ENCODE measurements around the gene FAM120B.
"Not testable (repeated sequence)": the region's sequence is repeated elsewhere in the genome, so short reads cannot be mapped to it uniquely, and the experiment has no call there.

The FAM120B gene

GRCh38 chr6:170374571-170375444 is 68.2 kb downstream of the FAM120B start:
- Mint-ChIP-seq H3K27ac (no peak overlapping the region), H3K4me3 (no peak overlapping the region), H3K27me3 (no peaks in the 10 kb centered on the region), H3K4me1 (peaks cover 14% of the 10 kb centered on the region), H3K36me3 (peaks cover 20% of the 10 kb centered on the region), H3K9me3 (no peaks in the 10 kb centered on the region)
- CTCF ChIA-PET = no interaction called here
- no peak for DNase-seq

DNA sequence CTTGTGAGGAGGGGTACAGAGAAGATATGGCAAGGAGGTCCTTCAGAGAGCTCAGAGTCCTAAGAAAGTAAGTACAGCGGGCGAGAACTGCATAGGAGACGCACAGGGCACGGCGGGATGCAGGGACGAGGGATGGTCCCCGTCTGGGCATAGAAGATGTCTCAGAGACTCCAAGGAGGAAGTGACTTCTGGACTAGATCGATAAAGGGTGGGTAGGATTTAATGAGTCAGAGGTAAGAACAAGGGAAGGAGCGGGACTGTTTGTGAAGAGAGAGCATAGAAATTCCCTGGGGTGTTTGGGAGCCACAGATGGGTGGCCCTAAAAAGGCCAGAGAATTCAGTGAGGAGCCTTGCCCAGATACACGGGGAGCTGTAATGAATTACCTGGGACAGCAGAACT is 69.1 kb downstream of the FAM120B start:
- Mint-ChIP-seq H3K27me3 (no peaks in the 10 kb centered on the region), H3K4me1 (peaks cover 14% of the 10 kb centered on the region), H3K4me3 (no peak overlapping the region), H3K27ac (no peak overlapping the region), H3K36me3 (peaks cover 24% of the 10 kb centered on the region), H3K9me3 (no peaks in the 10 kb centered on the region)
- CTCF ChIA-PET = no interaction called here
- no peak for DNase-seq

- peaks cover 14% of the 10 kb centered on the region for H3K4me1 Mint-ChIP-seq
- no peak for DNase-seq
- CTCF ChIA-PET = no interaction called here
- H3K27me3 Mint-ChIP-seq = no peaks in the 10 kb centered on the region
- H3K9me3 Mint-ChIP-seq = no peaks in the 10 kb centered on the region
- peaks cover 22% of the 10 kb centered on the region for H3K36me3 Mint-ChIP-seq
- no peak overlapping the region for H3K4me3 Mint-ChIP-seq
- no peak overlapping the region for H3K27ac Mint-ChIP-seq
These were observed 70.0 kb downstream of the FAM120B start for GRCh38 chr6:170376386-170377043.

DNA sequence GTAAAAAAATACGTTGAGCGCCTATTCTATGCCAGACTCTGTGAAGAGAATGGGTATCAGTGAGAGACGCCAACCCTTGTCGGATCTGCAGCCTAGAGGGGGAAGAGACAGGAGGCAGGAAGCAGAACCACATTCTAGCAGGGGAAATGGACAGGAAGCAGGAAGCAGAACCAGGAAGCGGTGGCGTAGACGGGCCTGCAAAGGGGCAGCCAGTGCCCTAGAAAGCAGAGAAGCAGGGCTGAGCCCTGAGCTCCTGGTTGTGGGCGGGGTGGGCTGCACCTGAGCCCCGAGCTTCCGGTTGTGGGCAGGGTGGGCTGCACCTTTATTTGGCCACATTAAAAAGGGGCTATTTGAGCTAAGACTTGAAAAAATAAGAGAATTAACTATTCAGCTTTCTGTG is 71.9 kb downstream of the FAM120B start:
- CTCF ChIA-PET = no interaction called here
- DNase-seq = peak; percentile 27
- H3K4me3 Mint-ChIP-seq = no peak overlapping the region

DNA sequence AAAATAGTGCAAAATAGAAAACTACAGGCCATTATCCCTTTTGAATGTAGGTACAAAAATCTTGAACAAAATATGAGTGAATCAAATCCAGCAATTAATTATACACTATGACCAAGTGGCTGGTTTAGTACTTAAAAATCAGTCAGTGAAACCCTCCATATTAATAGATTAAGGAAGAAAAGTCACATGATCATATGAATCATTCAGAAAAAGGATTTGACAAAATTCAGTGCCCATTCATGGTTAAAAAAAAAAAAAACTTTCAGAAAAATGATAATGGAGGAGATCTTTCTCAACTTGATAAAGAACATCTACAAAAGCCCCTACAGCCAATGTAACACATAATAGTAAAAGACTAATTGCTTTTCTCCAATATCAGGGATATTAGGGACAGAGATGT is 75.0 kb downstream of the FAM120B start:
- Mint-ChIP-seq H3K4me1 (peaks cover 14% of the 10 kb centered on the region), H3K4me3 (no peak overlapping the region), H3K27me3 (no peaks in the 10 kb centered on the region), H3K36me3 (peaks cover 11% of the 10 kb centered on the region), H3K9me3 (no peaks in the 10 kb centered on the region), H3K27ac (no peak overlapping the region)
- CTCF ChIA-PET = no interaction called here
- DNase-seq = no peak

More for the DNA sequence above, 71.9 kb downstream of the FAM120B start:
- Mint-ChIP-seq H3K27ac (peak overlapping the region; percentile 76), H3K9me3 (no peaks in the 10 kb centered on the region), H3K27me3 (no peaks in the 10 kb centered on the region), H3K36me3 (peaks cover 20% of the 10 kb centered on the region), H3K4me1 (peaks cover 14% of the 10 kb centered on the region)

DNA sequence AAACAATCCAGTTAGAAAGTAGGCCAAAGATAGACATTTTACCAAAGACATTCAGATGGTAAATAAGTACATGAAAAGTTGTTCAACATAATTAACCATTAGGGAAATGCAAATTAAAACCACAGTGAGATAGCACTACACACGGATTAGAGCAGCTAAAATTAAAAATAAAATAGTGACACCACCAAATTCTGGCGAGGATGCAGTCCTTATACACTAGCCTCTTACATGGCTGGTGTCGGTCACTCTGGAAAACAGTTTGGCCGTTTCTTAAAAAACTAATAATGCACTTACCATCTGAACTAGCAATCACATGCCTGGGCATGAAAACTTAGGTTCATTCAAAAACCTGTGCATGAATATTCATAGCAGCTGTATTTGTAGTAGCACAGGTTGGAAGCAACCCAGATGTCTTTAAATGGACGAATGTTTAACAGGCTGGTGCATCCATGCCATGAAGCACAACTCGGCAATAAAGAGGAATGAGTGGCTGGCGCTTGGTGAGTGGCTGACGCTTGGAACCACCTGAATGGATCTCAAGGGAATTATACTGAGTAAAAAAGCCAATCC is 77.0 kb downstream of the FAM120B start:
- H3K36me3 Mint-ChIP-seq = peaks cover 8% of the 10 kb centered on the region
- CTCF ChIA-PET = no interaction called here
- no peaks in the 10 kb centered on the region for H3K27me3 Mint-ChIP-seq
- no peaks in the 10 kb centered on the region for H3K9me3 Mint-ChIP-seq
- DNase-seq = no peak
- peaks cover 6% of the 10 kb centered on the region for H3K4me1 Mint-ChIP-seq
- H3K4me3 Mint-ChIP-seq = no peak overlapping the region
- no peak overlapping the region for H3K27ac Mint-ChIP-seq

GRCh38 chr6:170385506-170385905 is 78.9 kb downstream of the FAM120B start:
- H3K27ac Mint-ChIP-seq = no peak overlapping the region
- H3K27me3 Mint-ChIP-seq = no peaks in the 10 kb centered on the region

DNA sequence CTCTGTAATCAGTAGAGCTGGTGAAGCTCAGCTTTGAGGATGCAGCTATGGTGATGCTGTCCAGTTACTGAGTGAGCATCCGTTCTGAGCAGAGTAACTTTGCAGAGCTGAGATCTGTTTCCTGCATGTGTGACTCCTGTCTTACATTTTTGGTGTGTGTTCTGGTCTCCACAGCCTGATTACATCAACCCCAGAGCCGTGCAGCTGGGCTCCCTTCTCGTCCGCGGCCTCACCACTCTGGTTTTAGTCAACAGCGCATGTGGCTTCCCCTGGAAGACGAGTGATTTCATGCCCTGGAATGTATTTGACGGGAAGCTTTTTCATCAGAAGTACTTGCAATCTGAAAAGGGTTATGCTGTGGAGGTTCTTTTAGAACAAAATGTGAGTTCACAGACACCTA is 81.6 kb downstream of the FAM120B start:
- CTCF ChIA-PET = no interaction called here
- DNase-seq = no peak
- Mint-ChIP-seq H3K27ac (no peak overlapping the region), H3K4me3 (no peak overlapping the region), H3K27me3 (no peaks in the 10 kb centered on the region), H3K36me3 (peaks cover 15% of the 10 kb centered on the region), H3K9me3 (no peaks in the 10 kb centered on the region), H3K4me1 (no peaks in the 10 kb centered on the region)

More at GRCh38 chr6:170385506-170385905, 78.9 kb downstream of the FAM120B start:
- H3K4me1 Mint-ChIP-seq = no peaks in the 10 kb centered on the region
- no peak for DNase-seq
- H3K9me3 Mint-ChIP-seq = no peaks in the 10 kb centered on the region
- CTCF ChIA-PET = no interaction called here
- H3K36me3 Mint-ChIP-seq = peaks cover 7% of the 10 kb centered on the region
- H3K4me3 Mint-ChIP-seq = no peak overlapping the region

GRCh38 chr6:170393033-170393432 is 86.5 kb downstream of the FAM120B start:
- Mint-ChIP-seq H3K27me3 (no peaks in the 10 kb centered on the region), H3K36me3 (peaks cover 48% of the 10 kb centered on the region), H3K9me3 (peaks cover 3% of the 10 kb centered on the region), H3K27ac (no peak overlapping the region), H3K4me3 (no peak overlapping the region), H3K4me1 (peaks cover 2% of the 10 kb centered on the region)
- CTCF ChIA-PET = no interaction called here
- no peak for DNase-seq

GRCh38 chr6:170393807-170394399 is 87.3 kb downstream of the FAM120B start:
- Mint-ChIP-seq H3K27me3 (no peaks in the 10 kb centered on the region), H3K36me3 (peaks cover 48% of the 10 kb centered on the region), H3K9me3 (peaks cover 3% of the 10 kb centered on the region), H3K4me3 (no peak overlapping the region), H3K4me1 (peaks cover 2% of the 10 kb centered on the region), H3K27ac (no peak overlapping the region)
- no peak for DNase-seq
- CTCF ChIA-PET = no interaction called here

GRCh38 chr6:170394980-170395379 is 88.4 kb downstream of the FAM120B start:
- Mint-ChIP-seq H3K9me3 (peaks cover 3% of the 10 kb centered on the region), H3K4me3 (no peak overlapping the region), H3K27me3 (no peaks in the 10 kb centered on the region), H3K36me3 (peaks cover 44% of the 10 kb centered on the region), H3K27ac (no peak overlapping the region), H3K4me1 (peaks cover 2% of the 10 kb centered on the region)
- CTCF ChIA-PET = no interaction called here
- DNase-seq = no peak

DNA sequence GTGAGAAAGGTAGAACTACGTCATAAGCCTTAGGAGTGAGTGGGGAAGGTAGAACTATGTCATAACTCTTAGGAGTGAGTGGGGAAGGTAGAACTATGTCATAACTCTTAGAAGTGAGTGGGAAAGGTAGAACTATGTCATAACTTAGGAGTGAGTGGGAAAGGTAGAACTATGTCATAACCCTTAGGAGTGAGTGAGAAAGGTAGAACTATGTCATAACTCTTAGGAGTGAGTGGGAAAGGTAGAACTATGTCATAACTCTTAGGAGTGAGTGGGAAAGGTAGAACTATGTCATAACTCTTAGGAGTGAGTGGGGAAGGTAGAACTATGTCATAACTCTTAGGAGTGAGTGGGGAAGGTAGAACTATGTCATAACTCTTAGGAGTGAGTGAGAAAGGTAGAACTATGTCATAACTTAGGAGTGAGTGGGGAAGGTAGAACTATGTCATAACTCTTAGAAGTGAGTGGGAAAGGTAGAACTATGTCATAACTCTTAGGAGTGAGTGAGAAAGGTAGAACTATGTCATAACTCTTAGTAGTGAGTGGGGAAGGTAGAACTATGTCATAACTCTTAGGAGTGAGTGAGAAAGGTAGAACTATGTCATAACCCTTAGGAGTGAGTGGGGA is 92.3 kb downstream of the FAM120B start:
- H3K9me3 Mint-ChIP-seq = not testable (repeated sequence)

GRCh38 chr6:170399955-170400558 is 93.5 kb downstream of the FAM120B start:
- H3K4me1 Mint-ChIP-seq, CTCF ChIA-PET, DNase-seq, H3K9me3 Mint-ChIP-seq, H3K27ac Mint-ChIP-seq, H3K4me3 Mint-ChIP-seq, H3K27me3 Mint-ChIP-seq: not testable (repeated sequence)
- peaks cover 42% of the 10 kb centered on the region for H3K36me3 Mint-ChIP-seq

More for the DNA sequence above, 92.3 kb downstream of the FAM120B start:
- H3K27ac Mint-ChIP-seq, CTCF ChIA-PET, H3K27me3 Mint-ChIP-seq, DNase-seq, H3K4me1 Mint-ChIP-seq, H3K4me3 Mint-ChIP-seq: not testable (repeated sequence)
- peaks cover 42% of the 10 kb centered on the region for H3K36me3 Mint-ChIP-seq
